ENCODE results near the gene TMEM200A.

TMEM200A gene

DNA sequence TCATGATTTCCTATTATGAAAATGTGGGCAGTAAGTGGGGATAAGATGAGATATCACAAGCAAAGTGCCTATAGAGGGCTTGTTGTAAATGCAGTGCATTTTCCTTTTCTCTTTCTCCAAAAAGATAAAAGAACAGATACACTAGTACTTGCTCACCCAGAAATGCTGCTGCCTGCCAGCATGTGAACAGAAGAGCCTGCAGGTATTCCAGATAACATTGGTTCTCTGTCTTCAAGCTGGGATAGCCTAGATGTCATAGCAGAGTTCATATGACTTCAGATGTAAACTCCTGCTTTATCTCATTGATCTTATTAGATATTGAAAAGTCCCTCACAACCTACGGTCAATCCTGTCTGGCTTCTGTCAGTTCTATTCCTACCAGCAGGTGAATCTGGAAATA is 123.7 kb downstream of the TMEM200A start:
- H3K36me3 ChIP-seq, result no peaks in the 10 kb centered on the region
- no peak overlapping the region for H3K4me2 ChIP-seq
- no peak overlapping the region for H3K4me3 ChIP-seq
- H3K4me1 ChIP-seq, result peaks cover 0 to 14% (median 0%) of the 10 kb centered on the region in 10 experiments; a peak in 7 of 20 replicates
- peaks cover 0 to 9% (median 6%) of the 10 kb centered on the region in 11 experiments; a peak in 2 of 22 replicates for H3K9me3 ChIP-seq (replicated peaks in 1 of 11)
- no peak overlapping the region for H3K27ac ChIP-seq
- no peaks in the 10 kb centered on the region for H3K27me3 ChIP-seq
- H4K20me1 ChIP-seq, result no peaks in the 10 kb centered on the region
- H3K9ac ChIP-seq, result no peak overlapping the region
- TF ChIP-seq Cebpa-rat (IDR thresholded peaks at IDR 0.05), result no peak
